TTC549 (cell line): Measurements from ENCODE around the gene SH3RF3.

Source experiments
- FAIRE-seq: peaks from 2 replicates; lab custom pipeline; 2012; peaks lifted over from hg19 to GRCh38; lab: Jason Lieb, UNC

SH3RF3 gene

DNA sequence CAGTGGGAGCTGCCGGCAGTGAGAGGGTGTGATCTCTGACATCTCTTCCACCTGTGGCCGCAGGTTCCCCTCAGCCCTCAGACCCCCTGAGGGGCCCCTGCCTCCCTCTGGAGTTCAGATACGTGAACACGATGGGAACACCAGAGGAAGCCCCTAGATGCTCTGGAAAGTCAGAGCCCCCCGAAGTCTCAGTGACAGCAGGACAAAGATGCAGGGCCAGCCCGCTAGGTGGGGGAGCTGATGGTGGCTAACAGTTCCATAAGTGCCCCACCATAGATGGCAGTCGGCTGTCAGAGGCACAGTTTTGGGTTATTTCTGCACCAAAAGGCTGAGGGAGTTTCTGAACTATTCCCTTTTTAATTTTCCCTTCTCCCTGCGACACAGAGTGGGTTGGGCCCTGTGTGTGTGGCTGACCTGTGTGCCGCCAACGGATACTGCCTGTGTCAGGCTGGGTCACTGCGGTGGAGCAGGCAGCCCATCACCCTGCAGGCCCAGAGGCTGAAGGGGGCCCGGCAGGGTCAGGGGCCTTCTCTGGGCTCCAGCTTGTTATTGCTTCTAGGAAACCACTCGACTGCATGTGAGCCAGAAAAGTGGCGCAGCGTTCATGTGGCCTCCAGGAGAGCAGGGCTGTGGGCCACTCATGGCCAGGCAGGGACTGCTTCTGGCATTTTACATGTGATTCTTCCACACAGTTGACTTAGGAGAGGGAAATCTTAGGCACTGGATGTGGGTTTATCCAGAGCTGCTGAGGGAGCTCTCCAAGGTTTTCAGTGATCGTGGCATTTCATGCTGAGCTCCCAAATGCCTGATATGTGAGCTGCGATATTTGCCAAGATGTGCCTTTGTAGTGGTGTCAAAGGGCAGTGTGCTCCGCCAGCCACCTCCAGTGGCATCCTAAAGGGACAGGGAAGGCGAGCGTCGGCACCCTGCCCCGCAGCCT is 225.1 kb downstream of the SH3RF3 start:
- FAIRE-seq, result no peak

DNA sequence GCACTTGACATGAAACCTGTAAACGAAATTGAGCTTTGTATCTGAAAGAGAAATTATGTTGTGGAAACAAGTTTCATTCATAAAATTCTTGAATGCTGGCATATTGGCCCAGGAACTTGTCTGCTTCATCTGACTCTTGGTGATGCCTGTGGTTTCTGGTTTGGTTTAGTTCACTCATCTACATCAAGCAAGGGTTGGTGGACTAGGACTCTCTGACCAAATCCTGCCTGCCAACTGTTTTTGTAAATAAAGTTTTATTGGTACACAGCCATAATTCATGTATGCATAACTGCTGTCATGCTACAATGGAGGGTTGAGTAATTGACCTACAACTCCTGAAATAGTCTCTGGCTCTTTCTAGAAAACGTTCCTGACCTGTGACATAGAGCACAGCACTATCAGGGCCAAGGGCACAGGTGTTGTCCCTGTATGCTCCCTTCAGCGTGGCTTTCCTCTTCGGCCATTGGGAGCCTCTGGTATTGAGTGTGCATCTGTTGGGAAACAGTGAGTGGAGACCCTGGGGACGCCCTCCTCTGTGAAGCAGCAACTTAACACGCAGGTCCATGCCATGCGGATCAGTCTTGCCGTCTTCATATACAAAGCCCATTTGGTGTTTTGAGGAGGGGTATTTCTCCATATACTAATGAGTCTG is 226.3 kb downstream of the SH3RF3 start:
- FAIRE-seq, result no peak

DNA sequence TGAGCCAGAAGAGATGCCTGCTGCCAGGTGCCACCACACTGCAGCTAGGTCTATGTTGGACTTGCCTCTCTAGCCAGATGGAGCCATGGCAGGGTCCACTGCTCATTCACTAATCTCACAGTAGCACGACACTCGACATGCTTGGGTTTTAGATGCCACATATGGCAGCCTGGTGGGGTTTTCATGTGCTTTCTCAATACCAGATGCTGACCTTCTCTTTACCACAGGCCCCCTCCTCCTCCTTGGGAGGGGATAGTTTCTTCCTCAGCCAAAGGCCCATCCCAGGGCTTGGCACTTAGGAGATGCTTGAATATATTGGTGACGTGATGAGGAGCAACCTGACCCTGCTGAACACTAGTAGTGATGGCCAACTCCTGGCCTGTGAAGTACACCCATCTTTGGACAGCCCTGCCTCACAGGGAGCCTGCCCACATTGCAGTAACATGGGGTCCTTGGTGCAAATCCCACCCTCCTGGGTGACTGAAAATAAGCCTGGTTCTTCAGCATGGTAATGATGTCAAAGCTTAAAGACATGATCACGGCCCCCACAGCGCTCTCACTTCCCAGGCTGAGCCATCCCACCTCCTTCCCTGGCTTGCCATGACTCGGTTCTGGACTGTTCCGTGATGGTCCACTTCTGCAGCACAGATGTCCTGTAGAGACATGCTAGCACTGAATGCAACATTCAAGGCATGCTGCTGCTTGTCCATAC is 227.5 kb downstream of the SH3RF3 start:
- no peak for FAIRE-seq

DNA sequence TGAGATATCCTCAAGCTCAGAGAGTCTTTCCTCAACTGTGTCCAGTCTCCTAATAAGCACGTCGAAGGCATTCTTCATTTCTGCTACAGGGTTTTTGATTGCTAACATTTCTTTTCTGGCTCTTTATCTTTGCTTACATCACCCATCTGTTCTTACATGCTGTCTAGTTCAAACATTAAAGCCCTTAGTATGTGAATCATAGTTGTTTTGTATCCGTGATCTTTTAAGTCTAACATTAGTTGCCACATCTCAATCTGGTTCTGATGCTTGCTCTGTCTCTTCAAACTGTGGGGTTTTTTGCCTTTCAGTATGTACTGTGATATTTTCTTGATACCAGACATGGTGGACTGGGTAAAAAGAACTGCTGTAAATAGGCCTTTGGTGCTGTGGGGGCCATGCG is 235.2 kb downstream of the SH3RF3 start:
- FAIRE-seq, result no peak

DNA sequence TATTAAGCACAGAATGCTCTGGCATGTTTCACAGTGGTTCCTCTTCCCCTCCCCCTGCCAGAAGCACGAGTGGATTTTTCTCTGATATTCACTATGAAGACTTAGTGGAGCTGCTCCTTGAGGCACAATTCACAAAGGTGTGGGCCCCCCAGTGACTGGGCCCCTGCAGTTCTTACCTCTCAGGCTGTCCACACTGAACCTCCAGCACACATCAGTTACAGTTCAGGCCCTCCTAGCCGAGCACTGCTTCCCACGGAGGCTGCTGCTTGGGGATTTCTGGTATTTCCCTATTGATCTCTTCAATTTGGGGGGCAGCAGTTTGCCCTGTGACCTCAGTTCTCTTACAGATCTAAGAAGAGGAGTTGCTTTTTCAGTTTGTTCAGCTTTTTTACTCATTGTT is 236.1 kb downstream of the SH3RF3 start:
- no peak for FAIRE-seq

DNA sequence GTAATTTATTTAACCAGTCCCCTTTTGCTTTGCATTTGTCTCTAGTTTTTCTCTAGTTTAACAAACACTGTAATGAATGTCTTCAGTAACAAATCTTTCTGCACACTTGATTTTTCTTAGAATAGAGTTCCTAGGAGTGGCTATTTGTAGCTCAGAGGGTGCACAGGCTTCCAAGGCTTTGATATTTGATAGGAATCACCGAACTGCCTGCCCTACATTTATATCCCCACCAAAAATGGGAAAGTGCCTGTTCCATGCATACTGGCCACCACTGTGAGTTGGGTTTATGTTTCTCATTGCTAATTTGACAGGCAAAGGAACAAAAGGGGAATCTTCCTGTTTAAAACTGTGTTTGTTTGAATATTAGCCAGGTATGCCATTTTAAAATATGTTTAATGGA is 238.7 kb downstream of the SH3RF3 start:
- no peak for FAIRE-seq

DNA sequence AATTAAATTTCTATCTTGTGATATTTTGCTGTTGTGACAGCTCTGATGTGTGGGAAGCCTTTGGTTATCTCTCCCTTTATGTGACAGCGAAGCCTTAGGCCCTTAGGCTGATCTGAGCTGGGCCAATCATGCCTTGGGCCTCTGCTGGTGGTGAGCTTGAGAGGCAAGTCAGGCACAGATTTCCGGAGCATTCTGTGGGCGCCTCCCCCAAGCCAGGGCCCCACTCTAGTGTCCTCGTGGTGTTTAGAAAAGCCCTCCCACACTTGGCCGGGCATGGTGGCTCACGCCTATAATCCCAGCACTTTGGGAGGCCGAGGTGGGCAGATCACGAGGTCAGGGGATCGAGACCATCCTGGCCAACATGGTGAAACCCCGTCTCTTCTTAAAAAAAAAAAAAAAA is 239.8 kb downstream of the SH3RF3 start:
- no peak for FAIRE-seq

DNA sequence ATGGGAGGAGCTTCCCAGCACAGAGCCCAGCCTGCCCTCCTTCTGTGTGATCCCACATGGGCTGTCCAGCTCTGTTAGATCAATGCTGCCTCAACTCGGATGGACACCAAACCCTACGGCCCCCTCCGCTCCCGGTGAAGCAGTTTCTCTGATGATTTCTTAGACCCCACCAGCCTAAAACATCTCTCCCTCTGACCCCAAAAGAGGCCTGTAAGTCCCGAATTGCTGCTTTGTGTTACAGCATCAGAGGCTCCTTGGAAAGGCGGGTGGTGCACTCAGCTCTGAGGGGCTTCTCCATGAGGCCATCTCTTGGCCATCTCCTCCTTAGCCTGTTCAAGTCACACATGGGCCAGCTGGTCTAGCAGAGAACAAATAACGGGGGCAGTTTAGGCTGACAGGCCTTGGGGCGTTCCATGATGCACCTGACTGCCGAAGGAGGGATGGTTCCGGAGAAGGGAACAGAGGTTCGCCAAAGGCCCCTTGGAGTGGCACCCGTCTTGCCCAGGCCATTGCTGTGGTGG is 240.7 kb downstream of the SH3RF3 start:
- no peak for FAIRE-seq

DNA sequence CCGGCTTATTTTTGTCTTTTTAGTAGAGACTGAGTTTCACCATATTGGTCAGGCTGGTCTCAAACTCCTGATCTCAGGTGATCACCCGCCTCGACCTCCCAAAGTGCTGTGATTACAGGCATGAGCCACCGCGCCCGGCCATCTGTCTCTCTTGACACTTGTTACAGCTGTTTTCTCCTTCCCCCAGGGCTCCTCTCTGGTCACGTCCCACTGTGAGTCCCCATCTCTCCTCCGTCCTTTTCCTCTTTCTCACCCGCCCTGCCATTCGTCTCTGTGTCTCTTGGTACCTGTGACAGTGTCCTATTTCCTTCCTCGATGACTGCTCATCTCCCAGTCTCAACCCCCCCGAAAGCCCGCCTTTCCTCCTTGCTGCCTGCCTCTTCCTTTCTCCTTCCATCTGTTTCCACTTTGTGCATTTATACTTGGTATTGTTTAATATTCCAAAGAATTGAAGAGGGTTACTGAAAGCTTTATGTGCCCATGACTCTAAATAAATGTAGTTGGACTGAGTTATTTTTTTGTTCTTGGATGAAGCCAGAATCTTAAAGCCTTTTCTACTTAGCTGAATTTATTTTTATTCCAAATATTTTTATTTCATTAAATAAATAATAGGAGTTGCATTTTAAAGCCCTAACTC is 241.5 kb downstream of the SH3RF3 start:
- no peak for FAIRE-seq

DNA sequence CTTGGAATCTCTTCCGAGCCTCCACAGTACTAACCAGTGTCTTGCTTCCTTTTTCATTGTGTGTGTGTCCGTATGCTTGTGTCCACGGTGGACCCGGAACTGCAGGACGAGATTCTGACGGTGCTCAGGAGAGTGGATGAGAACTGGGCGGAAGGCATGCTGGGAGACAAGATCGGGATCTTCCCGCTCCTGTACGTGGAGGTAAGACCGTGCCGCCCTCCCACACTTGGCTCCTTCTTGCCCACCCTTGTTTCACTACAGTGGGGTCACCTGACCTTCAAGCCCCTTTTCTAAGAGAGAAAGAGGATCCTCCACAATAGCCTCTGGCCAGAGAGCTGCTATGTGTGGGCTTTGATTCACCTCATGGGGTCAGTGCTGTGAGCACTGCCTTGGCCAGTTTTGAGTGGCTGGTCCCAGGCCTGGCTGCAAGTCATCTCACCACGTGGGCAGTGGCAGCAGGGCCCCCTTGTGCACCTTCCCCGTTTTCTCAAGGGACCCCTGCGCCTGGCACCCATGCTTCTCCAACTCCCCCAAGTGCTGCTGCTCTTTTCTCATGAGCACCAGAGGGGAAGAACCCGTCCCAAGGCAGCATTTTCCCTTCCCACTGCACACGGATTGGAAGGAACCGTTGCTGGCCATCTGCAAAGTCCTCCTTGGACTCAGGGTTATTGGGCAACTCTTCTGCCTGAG is 242.6 kb downstream of the SH3RF3 start:
- no peak for FAIRE-seq

DNA sequence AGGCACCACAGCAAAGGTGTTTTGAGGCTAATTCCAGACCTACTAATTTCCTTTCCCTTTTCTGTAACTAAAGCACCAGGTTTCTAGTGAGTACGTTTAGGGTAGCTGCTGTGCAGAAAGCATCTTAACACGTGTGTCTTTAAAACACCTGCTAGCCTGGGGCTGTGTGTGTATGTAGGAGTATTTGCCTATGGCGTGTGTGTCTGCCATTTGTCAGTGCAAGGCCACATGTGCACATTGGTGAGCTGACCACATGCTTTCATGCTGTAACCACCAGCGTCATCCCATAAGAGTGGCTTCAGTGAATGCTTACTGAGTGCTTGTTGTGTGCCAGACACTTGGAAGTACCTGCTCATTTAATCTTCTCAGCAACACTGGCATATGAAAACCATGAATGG is 243.2 kb downstream of the SH3RF3 start:
- FAIRE-seq, result no peak

DNA sequence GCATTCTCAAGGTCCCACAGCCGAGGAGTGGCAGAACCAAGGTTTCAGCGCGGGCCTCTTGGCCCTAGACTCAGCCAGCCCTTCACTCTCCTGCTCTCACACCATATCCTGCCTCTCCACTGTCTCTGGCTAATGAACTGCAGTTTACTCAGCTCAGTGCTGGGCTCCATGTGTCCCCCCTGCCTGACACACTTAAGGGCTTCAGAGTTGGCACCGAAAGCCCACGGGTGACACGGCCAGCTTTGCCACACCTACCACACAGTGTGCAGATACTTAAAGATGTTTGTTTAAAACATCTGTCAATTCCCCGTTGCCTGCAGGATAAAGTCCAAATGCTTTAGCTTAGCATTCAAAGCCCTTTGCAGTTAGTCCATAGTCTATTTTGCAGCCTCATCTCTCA is 243.6 kb downstream of the SH3RF3 start:
- no peak for FAIRE-seq

DNA sequence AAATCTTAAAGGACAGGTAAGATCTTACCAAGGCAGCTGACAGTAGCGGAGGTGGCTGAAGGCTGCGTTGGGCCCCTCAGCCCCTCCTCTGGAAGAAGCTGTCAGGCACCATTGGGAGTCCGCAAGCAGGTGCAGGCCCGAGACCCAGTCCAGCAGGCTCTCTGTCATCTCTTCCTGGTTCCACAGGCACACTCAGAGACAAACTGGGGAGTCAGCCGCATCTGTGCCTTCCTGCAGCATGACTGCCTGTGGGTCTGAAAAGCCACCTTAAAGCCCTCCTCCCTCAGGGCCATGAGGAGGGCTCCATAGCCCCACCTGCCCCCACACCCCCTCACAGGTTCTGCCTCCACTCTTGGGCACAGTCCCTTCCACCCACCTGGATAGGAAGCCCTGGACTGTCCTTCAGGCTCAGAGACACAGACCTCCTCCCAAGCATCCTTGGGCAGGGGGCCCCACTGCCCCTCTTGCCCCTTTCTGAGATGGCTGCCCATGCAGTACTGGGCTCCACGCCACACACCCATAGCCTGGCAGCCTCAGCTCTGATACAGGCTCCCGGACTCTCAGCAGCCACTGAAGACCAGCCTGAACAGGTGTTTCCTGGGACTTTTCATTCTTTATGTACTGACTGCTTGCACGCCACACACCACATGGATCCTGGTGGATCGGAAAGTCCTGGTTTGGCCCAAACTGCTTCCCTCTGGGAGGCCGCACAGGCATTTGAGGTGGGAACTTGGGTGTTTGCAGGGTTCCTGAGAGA is 245.0 kb downstream of the SH3RF3 start:
- FAIRE-seq, result no peak

DNA sequence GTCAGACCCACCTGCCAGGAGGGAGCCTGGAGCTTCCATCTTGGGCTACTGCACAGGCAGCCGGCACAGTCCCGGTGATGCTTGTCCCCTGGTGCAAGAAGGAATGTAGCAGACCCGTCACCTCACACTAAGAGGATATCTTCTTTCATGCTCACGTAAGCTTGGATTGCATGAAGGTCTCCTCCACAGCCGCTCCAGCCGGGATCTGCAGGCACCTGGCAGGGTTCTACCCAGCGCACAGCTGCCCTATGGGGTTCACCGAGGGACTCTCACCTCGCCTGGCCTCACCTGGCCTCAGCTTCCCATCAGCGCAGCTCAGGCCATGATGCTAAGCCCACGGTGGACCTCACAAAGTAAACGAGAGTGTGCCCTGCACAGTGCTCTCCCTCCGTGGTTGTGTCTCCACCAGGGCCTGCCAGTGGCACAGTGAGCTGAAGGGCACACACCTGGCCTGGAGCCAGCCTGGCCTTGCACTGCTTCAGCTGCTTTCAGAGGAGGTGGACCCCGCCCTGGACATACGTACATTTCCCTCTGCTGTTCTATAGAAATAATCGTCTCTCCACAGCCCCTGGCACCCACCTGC is 245.6 kb downstream of the SH3RF3 start:
- no peak for FAIRE-seq

DNA sequence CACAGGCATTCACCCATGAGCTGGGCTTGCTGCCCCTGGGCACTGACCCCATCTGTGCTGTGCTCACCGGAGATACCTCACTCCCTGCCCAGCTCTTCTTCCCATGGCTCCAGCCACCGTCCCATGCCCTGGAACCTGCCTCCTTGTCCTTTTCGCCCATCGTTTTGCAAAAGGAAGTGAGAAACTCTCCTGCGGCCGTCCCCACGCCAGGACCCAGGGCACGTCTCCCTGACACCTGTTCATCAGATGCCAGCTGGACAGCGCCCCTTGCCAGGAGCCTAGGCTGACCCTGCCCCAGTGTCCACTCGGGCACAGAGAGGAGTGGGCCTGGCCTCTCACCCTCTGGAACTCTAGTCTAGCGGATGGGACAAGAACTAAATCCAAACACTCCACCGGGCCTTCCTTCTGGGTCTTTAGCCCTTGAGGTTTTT is 246.1 kb downstream of the SH3RF3 start:
- no peak for FAIRE-seq

DNA sequence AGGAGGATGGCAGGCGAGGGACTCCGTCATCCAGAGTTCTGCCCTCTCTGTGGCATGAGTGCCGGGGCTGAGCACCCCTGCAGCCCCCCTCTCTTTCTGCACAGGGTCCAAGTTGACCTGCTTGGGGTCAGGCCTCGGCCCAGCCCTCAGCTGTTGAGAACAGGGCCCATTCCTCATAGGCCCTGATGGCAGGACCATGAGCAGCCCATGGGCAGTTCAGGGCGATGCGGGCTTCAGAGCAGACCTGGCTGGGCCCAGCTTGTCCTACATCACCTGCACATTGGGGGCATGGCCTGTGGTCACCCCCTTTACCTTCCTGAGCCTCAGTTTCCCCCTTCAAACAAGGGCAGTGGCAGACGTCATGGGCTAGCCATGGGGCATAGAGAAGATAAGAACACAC is 246.7 kb downstream of the SH3RF3 start:
- no peak for FAIRE-seq

DNA sequence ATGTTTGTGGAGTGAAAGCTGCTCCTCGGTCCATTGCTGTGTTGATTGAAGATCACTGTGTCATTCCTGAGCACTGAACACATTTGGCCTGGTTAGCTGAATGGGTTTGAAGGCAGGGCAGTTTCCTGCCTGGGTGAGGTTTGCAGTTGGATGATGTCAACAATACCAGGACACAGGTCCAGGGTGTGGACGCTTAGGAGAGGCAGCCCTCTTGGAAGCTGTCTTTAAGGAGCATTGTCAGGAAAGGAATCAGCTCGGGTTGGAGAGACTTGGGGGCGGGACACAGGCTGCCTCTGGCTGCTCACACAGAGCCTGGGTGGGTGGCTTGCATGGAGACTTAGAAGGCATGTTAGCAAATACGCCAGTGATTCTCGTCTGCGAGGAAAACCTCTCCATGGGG is 247.1 kb downstream of the SH3RF3 start:
- no peak for FAIRE-seq

DNA sequence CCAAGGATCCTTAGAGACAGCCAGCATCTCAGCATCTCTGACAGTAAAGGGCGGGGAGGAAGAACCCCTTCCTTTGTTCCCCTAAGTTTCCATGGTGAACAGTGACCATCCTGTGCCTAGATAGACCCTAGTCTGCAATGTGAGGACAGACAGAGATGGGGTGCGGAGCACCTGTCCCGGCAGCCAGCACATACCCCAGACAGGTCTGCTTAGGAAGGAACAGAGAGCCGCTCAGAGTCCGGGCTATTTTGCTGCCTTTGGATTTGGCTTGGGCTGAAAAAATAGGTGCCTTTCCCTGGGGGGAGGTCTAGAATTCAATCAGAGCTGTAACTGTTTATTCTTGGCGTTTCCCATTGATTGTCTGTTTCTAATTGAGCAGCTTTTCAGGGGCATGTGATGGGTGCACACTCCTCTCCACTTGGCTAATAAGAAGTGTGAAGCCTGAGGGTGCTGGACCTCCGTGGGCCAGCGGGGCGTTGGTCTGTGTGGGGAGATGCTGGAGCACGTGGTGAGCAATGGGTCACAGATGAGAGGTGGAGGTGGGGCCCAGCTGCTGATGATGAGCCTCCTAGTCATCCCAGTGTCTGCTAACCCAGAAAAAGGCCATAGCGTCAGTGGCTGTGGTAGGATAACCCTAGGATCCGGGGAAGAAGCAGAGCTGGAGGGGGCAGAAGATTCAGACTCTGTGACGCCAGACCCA is 247.9 kb downstream of the SH3RF3 start:
- no peak for FAIRE-seq

DNA sequence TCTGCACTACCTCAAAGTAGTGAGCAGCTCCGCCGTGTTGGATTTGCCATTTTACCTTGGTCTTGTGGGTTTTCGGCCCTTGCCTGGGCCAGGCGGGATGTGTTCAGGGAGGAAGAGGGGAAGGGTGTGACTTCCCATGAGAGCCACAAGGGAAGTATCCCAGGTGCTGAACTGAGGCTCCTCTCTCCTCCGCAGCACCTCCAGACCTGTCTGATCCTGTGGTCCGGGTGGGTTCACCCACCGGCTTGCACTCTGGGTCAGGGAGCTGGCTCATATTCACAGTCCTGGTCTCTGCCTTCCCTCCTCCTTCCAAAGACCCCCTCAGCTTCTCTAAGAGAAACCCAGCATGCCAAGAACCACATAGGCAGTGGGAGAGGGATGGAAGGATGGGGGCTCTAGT is 249.0 kb downstream of the SH3RF3 start:
- FAIRE-seq, result no peak

DNA sequence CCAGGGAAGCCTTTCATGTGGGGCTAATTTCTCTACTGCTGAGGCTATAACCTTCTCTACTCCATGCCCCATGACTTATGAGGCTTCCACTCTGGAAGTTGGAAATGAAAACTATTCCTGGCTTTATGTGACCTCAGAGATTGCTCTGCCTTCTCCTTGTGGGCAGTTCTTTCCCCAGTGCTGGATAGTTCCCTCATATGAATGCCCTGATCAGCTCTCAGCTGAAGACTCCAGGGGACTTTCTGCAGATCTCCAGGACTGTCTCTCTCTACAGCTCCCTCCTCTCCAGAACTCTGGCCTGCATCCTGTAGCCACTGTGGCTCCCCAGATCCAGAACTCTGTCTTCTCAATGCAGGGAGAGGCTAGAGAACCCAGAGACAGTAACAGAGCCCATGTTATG is 249.7 kb downstream of the SH3RF3 start:
- no peak for FAIRE-seq
